Gastrocnemius medialis (tissue), 4 donors: ENCODE measurements around the gene GNRHR.

Experiments
- CTCF ChIP-seq, 5 experiments: fragments of 450-650 bp in 3 of 5; fragments of 200-600 bp in 2 of 5; sonication (generic) in 2 of 5; IDR thresholded peaks in 4 of 5; conservative IDR thresholded peaks in 1 of 5; 1 replicate in 4 of 5; 2 replicates in 1 of 5; pipeline ENCODE4 v1.5.1; 2016 to 2019; ENCODE audit warnings: antibody characterized with exemption in 5 of 5, mild to moderate bottlenecking in 3 of 5, moderate library complexity in 3 of 5
- POLR2A ChIP-seq, 2 donors: fragments of 450-650 bp; IDR thresholded peaks; one replicate each; pipeline ENCODE4 v1.6.1; 2017; ENCODE audit warnings: antibody characterized with exemption in 2 of 2, mild to moderate bottlenecking in 2 of 2, moderate library complexity in 2 of 2

GRCh38 chr4:67701517-67701850, 52.7 kb downstream of the GNRHR start:
- TF ChIP-seq CTCF (IDR thresholded peaks at IDR 0.05 in 4 of 5, conservative IDR thresholded peaks at IDR 0.05 in 1 of 5) (no peak), POLR2A (IDR thresholded peaks at IDR 0.05) (no peak)
